ENCODE data around the gene CADPS2. TPM values are rescaled to one million over a fixed set of nuclear protein-coding genes. Genes with fewer than 3 reads are reported as not detected.

The CADPS2 gene
- total RNA-seq, 2 donors from 2014 or later = 16.4 to 32.5 TPM

GRCh38 chr7:122556219-122556618 is 330.0 kb downstream of the CADPS2 start:
- no peak for DNase-seq (ENCODE audit: low spot score)
- no peaks in the 10 kb centered on the region for H3K9me3 ChIP-seq
- H3K36me3 ChIP-seq = no peaks in the 10 kb centered on the region
- ATAC-seq (ENCODE audit: insufficient number of reproducible peaks, low FRiP score, low read depth) = no peak
- H3K27me3 ChIP-seq (replicated peaks; ENCODE audit: insufficient read depth) = no peaks in the 10 kb centered on the region
- H3K4me1 ChIP-seq (ENCODE audit: control insufficient read depth in 1 of 2, low read depth in 2 of 2) = no peaks in the 10 kb centered on the region
- TF ChIP-seq CTCF (IDR thresholded peaks at IDR 0.05) = no peak
- no peak overlapping the region for H3K27ac ChIP-seq
- no peak overlapping the region for H3K4me3 ChIP-seq

- Histone ChIP-seq H3K9me3 (no peaks in the 10 kb centered on the region), H3K4me3 (no peak overlapping the region), H3K36me3 (no peaks in the 10 kb centered on the region), H3K27ac (no peak overlapping the region), H3K27me3 (replicated peaks; ENCODE audit: insufficient read depth) (no peaks in the 10 kb centered on the region), H3K4me1 (ENCODE audit: control insufficient read depth in 1 of 2, low read depth in 2 of 2) (peaks cover 0 to 3% of the 10 kb centered on the region in 2 donors)
- no peak for ATAC-seq (ENCODE audit: insufficient number of reproducible peaks, low FRiP score, low read depth)
- DNase-seq (ENCODE audit: low spot score) = no peak
- no peak for TF ChIP-seq CTCF (IDR thresholded peaks at IDR 0.05)
Observed at GRCh38 chr7:122553761-122554160, 332.5 kb downstream of the CADPS2 start.

- H3K4me1 ChIP-seq (ENCODE audit: control insufficient read depth in 1 of 2, low read depth in 2 of 2) = peaks cover 4 to 7% of the 10 kb centered on the region in 2 donors
- DNase-seq (ENCODE audit: low spot score) (no peak), ATAC-seq (ENCODE audit: insufficient number of reproducible peaks, low FRiP score, low read depth) (no peak)
- H3K36me3 ChIP-seq = no peaks in the 10 kb centered on the region
- no peaks in the 10 kb centered on the region for H3K9me3 ChIP-seq
- no peaks in the 10 kb centered on the region for H3K27me3 ChIP-seq (replicated peaks; ENCODE audit: insufficient read depth)
- no peak overlapping the region for H3K4me3 ChIP-seq
- no peak overlapping the region for H3K27ac ChIP-seq
- TF ChIP-seq CTCF (IDR thresholded peaks at IDR 0.05) = no peak
Observed at GRCh38 chr7:122552769-122553168, 333.5 kb downstream of the CADPS2 start.

- no peak for DNase-seq (ENCODE audit: low spot score)
- H3K27ac ChIP-seq = no peak overlapping the region
- no peak overlapping the region for H3K4me3 ChIP-seq
- no peaks in the 10 kb centered on the region for H3K36me3 ChIP-seq
- no peaks in the 10 kb centered on the region for H3K27me3 ChIP-seq (replicated peaks; ENCODE audit: insufficient read depth)
- no peaks in the 10 kb centered on the region for H3K9me3 ChIP-seq
- TF ChIP-seq CTCF (IDR thresholded peaks at IDR 0.05) = no peak
- ATAC-seq (ENCODE audit: insufficient number of reproducible peaks, low FRiP score, low read depth) = no peak
- H3K4me1 ChIP-seq (ENCODE audit: control insufficient read depth in 1 of 2, low read depth in 2 of 2) = peaks cover 4 to 7% of the 10 kb centered on the region in 2 donors
Observed at GRCh38 chr7:122550545-122550944, 335.7 kb downstream of the CADPS2 start.

GRCh38 chr7:122549578-122549977 is 336.7 kb downstream of the CADPS2 start:
- no peak overlapping the region for H3K27ac ChIP-seq
- no peaks in the 10 kb centered on the region for H3K9me3 ChIP-seq
- H3K4me1 ChIP-seq (ENCODE audit: control insufficient read depth in 1 of 2, low read depth in 2 of 2) = peaks cover 4 to 7% of the 10 kb centered on the region in 2 donors
- DNase-seq (ENCODE audit: low spot score) = no peak
- no peak for ATAC-seq (ENCODE audit: insufficient number of reproducible peaks, low FRiP score, low read depth)
- TF ChIP-seq CTCF (IDR thresholded peaks at IDR 0.05) = no peak
- no peaks in the 10 kb centered on the region for H3K27me3 ChIP-seq (replicated peaks; ENCODE audit: insufficient read depth)
- no peak overlapping the region for H3K4me3 ChIP-seq
- H3K36me3 ChIP-seq = no peaks in the 10 kb centered on the region
